Measurements from ENCODE around the gene CPB2.

CPB2 gene

DNA sequence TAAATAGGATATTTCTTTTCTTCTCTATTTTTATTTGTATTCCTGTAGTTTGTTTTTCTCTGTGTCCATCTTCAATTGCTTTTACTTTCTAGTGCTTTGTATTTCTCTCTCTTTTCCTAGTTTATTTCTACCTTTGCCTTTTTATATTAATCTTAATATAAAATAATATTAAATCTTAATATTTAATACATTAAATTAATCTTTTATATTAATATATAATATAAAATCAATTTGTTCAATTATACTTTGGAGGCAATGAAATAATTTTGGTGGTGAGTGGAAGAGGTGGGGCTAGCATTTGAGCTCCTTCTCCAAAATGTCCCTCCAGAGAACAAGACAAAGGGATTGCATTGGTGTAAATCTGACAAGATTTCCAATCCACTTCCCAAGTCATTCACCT is 6.3 kb upstream of the CPB2 start:
- TF ChIP-seq, protein P1, sequence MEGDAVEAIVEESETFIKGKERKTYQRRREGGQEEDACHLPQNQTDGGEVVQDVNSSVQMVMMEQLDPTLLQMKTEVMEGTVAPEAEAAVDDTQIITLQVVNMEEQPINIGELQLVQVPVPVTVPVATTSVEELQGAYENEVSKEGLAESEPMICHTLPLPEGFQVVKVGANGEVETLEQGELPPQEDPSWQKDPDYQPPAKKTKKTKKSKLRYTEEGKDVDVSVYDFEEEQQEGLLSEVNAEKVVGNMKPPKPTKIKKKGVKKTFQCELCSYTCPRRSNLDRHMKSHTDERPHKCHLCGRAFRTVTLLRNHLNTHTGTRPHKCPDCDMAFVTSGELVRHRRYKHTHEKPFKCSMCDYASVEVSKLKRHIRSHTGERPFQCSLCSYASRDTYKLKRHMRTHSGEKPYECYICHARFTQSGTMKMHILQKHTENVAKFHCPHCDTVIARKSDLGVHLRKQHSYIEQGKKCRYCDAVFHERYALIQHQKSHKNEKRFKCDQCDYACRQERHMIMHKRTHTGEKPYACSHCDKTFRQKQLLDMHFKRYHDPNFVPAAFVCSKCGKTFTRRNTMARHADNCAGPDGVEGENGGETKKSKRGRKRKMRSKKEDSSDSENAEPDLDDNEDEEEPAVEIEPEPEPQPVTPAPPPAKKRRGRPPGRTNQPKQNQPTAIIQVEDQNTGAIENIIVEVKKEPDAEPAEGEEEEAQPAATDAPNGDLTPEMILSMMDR (conservative IDR thresholded peaks at IDR 0.05; ENCODE audit: low read depth, low read length) = no peak
- H3K4me3 ChIP-seq (ENCODE audit: low read depth, low read length) = no peak overlapping the region
- DNase-seq (ENCODE audit: low read depth) = no peak

DNA sequence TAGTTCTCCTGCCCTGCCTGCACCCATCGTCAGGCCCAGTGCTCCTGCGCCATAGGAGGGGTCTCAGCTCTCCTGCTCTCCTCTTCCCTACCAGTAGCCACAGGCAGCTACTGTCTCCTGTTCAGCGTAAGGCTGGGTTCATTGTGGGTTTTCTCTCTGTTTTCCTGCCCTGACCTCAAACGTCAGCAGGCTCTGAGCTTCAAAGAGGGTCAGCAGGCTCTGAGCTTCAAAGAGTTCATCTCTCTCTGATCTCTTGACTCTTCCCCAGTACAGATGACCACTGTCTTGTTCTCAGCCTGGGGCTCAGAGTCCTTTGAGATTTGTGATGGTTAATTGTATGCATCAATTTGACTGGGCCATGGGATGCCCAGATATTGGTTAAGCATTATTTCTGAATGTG is 4.6 kb upstream of the CPB2 start:
- H3K4me3 ChIP-seq (ENCODE audit: low read depth, low read length) = no peak overlapping the region
- DNase-seq (ENCODE audit: low read depth) = no peak
- TF ChIP-seq, protein P1 (conservative IDR thresholded peaks at IDR 0.05; ENCODE audit: low read depth, low read length) = no peak

DNA sequence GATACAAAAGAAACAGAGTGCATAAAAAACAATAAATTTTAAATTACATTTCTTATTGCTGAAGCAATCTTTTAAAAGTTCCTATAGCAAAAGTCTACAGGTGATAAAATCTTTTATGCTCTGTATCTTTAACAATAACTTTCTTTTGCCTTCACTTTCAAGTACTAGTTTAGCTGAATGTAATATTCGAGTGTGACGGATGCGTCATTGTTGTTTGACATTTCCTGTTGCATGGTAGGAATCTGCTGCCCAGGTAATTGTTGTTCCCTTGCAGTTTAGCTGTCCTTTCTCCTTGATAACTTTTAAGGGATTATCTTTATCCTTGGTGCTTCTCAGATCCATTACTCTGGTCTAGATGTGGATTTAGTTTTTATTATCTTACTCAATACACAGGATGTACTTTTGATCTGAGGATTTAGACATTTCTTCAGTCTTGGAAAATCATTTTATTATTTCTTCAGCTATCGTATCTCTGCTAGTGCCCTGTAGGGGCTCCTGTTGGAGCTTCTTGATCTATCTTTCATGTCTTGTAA is 2.1 kb upstream of the CPB2 start:
- no peak overlapping the region for H3K4me3 ChIP-seq (ENCODE audit: low read depth, low read length)
- TF ChIP-seq, protein P1 (conservative IDR thresholded peaks at IDR 0.05; ENCODE audit: low read depth, low read length) = no peak
- no peak for DNase-seq (ENCODE audit: low read depth)

DNA sequence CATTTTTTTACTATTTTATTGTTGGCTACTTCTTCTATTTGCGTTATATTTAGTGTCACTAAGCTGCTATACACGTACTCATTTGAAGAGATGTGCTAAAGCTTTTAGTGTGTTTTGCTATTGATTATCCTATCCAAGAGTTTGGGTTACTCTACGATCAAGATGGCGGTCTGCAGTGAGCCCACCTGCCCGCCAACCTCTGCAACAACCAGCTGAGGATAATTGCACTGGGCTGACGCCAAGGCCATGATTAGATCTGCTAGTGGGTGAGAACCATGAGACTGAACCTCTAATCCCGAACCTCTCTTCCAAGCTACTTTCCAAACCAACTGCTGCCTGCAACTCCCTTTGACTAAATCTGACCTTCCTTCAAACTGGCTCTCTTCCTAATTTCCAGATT is 1.8 kb downstream of the CPB2 start:
- DNase-seq (ENCODE audit: low read depth) = no peak
- TF ChIP-seq, protein P1 (conservative IDR thresholded peaks at IDR 0.05; ENCODE audit: low read depth, low read length) = no peak
- H3K4me3 ChIP-seq (ENCODE audit: low read depth, low read length) = no peak overlapping the region

DNA sequence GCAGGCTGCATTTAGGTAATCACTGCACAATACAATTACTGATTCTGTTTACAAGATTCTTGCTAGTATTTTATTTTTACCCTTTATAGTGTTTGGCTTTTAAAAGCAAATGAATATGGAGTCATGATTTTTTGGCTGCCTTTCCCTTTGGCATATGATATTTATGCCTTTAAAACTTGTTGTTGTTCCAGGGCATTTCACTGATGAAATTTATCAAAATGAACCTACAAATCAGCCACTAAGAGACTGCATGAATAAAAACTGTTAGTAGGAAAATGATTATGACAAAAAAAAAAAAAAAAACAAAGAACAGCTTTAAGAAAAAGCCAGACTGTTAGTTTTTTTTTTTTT is 2.6 kb downstream of the CPB2 start:
- TF ChIP-seq, protein P1 (conservative IDR thresholded peaks at IDR 0.05; ENCODE audit: low read depth, low read length) = no peak
- no peak overlapping the region for H3K4me3 ChIP-seq (ENCODE audit: low read depth, low read length)
- no peak for DNase-seq (ENCODE audit: low read depth)

DNA sequence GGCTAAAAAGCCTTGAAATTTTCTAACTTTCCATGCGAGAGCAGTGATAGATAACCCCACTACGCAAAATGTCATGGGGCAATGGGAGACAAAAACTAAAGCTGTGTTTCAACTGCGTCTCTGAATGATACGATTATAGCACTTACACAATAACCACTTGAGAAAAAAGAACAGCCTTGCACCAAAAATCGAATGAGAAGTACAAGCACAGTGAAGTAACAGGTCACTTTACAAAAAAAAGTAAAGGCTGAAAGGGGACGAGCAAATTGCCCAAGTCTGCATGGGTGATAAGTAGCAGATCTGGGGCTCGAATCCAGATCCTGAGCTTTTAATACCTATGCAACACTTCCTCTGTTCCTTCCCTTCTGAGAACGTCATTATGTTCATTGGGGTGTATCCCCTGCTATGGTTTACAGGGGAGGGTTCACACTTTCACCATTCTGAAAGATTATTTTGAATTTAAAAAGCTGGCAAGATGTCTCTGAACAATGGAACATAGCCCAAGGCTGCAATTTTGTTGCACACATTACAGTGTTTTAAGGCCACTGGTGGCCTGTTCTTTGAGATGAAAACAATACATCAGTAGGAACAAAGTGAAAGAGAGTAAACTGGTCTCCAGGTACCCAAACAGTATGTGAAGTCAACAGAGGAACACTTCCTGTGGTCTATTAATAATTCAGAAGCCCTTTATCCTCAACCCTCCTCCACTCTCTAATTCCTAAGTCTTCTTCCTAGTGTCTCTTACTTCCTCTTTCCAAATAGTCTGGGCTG is 3.2 kb downstream of the CPB2 start:
- no peak for DNase-seq (ENCODE audit: low read depth)
- TF ChIP-seq, protein P1 (conservative IDR thresholded peaks at IDR 0.05; ENCODE audit: low read depth, low read length) = no peak

DNA sequence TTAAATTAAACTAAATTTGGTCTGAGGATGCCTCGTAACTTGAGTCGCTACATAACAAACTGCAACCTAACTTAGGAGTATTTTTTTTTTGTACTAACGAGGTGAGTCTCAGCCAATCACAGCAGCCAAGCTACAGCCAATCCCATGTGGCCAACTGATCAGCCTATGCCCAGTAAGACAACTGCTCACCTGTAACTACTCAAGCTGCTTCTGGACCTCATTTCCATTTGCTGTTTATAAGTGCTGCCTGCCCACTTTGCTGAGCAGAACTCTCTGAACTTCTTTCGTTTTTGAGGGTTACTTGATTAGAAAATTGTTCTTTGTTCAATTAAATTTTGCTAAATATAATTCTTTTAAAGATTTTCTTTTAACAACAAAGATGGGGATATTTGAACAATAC is 3.8 kb downstream of the CPB2 start:
- DNase-seq (ENCODE audit: low read depth) = no peak
- H3K4me3 ChIP-seq (ENCODE audit: low read depth, low read length) = no peak overlapping the region
- TF ChIP-seq, protein P1 (conservative IDR thresholded peaks at IDR 0.05; ENCODE audit: low read depth, low read length) = no peak

More for the DNA sequence above, 3.2 kb downstream of the CPB2 start:
- H3K4me3 ChIP-seq (ENCODE audit: low read depth, low read length) = no peak overlapping the region

Measured in choroid plexus epithelial cell (primary cell).